ENCODE measurements around the gene SPTBN5. TPM values are rescaled to one million over a fixed set of nuclear protein-coding genes. Genes with fewer than 3 reads are reported as not detected.

The SPTBN5 gene
- total and polyA plus RNA-seq, 8 donors, result 0.32 to 11.4 (median 0.84) TPM

GRCh38 chr15:41829959-41830646 lies 63.8 kb downstream of the SPTBN5 start:
- Histone ChIP-seq H3K9me3 (no peaks in the 10 kb centered on the region), H3K27ac (no peak overlapping the region), H3K36me3 (no peaks in the 10 kb centered on the region), H3K27me3 (no peaks in the 10 kb centered on the region), H3K4me3 (no peak overlapping the region), H3K4me1 (peaks cover 5 to 7% (median 6%) of the 10 kb centered on the region in 3 donors)
- intact Hi-C loops (cut with DNase I), result loop anchor here in 1 of 3 donors (5.0 kb wide), 1 partner anchor 37 kb away; no protein-coding TSS in a partner anchor
- 89 to 90% methylated on average over 13 of the region's 13 CpGs for WGBS, 2 donors
- DNase-seq (peak in 1 of 6 donors; percentile 56), FAIRE-seq (no peak), ATAC-seq (no peak)
- TF ChIP-seq CTCF (IDR thresholded peaks at IDR 0.05), result no peak

- no peak overlapping the region for H3K27ac ChIP-seq
- DNase-seq (no peak), ATAC-seq (peak in 1 of 4 donors; percentile 1)
Measured at GRCh38 chr15:41828807-41829141, 65.1 kb downstream of the SPTBN5 start.

GRCh38 chr15:41827880-41828806 lies 65.7 kb downstream of the SPTBN5 start, which contains the start of gene JMJD7:
TSS of gene JMJD7 (plus strand) at chr15:41828092. CDS start at chr15:41828125, 33 bp downstream.
- FAIRE-seq, result no peak
- WGBS, 2 donors, result 0 to 1% methylated on average over 48 to 66 of the region's 66 CpGs
- Histone ChIP-seq H3K9me3 (no peaks in the 10 kb centered on the region), H3K36me3 (no peaks in the 10 kb centered on the region), H3K4me1 (peaks cover 5 to 7% (median 6%) of the 10 kb centered on the region in 3 donors), H3K27ac (peak within 1 kb of the TSS; percentile 65 to 73 (median 68)), H3K4me3 (peak within 1 kb of the TSS; percentile 72 to 76 (median 76)), H3K27me3 (no peaks in the 10 kb centered on the region)
- ATAC-seq, result peak; percentile 95 to 98 (median 96)
- peak; percentile 94 to 99 (median 98) for DNase-seq
- intact Hi-C loops (cut with DNase I), result no loop called here
- no peak for TF ChIP-seq CTCF (IDR thresholded peaks at IDR 0.05)

More at GRCh38 chr15:41828807-41829141, 65.1 kb downstream of the SPTBN5 start:
- Histone ChIP-seq H3K9me3 (no peaks in the 10 kb centered on the region), H3K36me3 (no peaks in the 10 kb centered on the region), H3K4me3 (peak overlapping the region; percentile 72 to 76 (median 76)), H3K27me3 (no peaks in the 10 kb centered on the region), H3K4me1 (peaks cover 5 to 7% (median 6%) of the 10 kb centered on the region in 3 donors)
- no peak for TF ChIP-seq CTCF (IDR thresholded peaks at IDR 0.05)
- no peak for FAIRE-seq
- 3 to 4% methylated on average over 6 of the region's 6 CpGs for WGBS, 2 donors
- intact Hi-C loops (cut with DNase I), result no loop called here

- peak; percentile 3 to 12 (median 8) for ATAC-seq
- peak in 2 of 6 donors; percentile 30 to 36 for DNase-seq
Measured at GRCh38 chr15:41827290-41827879, 66.5 kb downstream of the SPTBN5 start.

More at GRCh38 chr15:41827290-41827879, 66.5 kb downstream of the SPTBN5 start:
- no peak for FAIRE-seq
- H3K9me3 ChIP-seq, result no peaks in the 10 kb centered on the region
- intact Hi-C loops (cut with DNase I), result no loop called here
- no peak for TF ChIP-seq CTCF (IDR thresholded peaks at IDR 0.05)
- H3K4me1 ChIP-seq, result peaks cover 5 to 7% (median 6%) of the 10 kb centered on the region in 3 donors
- peak overlapping the region; percentile 21 to 76 (median 51) for H3K4me3 ChIP-seq
- 7 to 9% methylated on average over 36 to 37 of the region's 37 CpGs for WGBS, 2 donors
- no peak overlapping the region for H3K27ac ChIP-seq
- peaks cover 0 to 4% (median 0%) of the 10 kb centered on the region in 3 donors for H3K36me3 ChIP-seq
- H3K27me3 ChIP-seq, result no peaks in the 10 kb centered on the region

Data from pancreas (tissue), 10 donors.